HG02840 (cell line): Measurements from ENCODE around the gene ERN2.
"Not testable (repeated sequence)": the region's sequence is repeated elsewhere in the genome, so short reads cannot be mapped to it uniquely, and the experiment has no call there.

Experiments used
- ATAC-seq: cut with Tn5 transposase; IDR thresholded peaks from one replicate; pipeline ENCODE4 v1.9.1; 2021; ENCODE audit warnings: mild to moderate bottlenecking, moderate library complexity, moderate number of reproducible peaks; ENCODE audit not compliant: unreplicated experiment, low FRiP score

The ERN2 gene

GRCh38 chr16:23724096-23724784, 11.2 kb upstream of the ERN2 start:
- no peak for ATAC-seq

GRCh38 chr16:23722613-23723240, 9.7 kb upstream of the ERN2 start:
- ATAC-seq, result not testable (repeated sequence)

- ATAC-seq, result no peak
These were observed 3.5 kb upstream of the ERN2 start for GRCh38 chr16:23716484-23716883.

- ATAC-seq, result no peak
These were observed 1.2 kb downstream of the ERN2 start for GRCh38 chr16:23711785-23712184.

GRCh38 chr16:23710504-23710903, 2.5 kb downstream of the ERN2 start:
- no peak for ATAC-seq

- no peak for ATAC-seq
These were observed 3.0 kb downstream of the ERN2 start for GRCh38 chr16:23710008-23710407.

DNA sequence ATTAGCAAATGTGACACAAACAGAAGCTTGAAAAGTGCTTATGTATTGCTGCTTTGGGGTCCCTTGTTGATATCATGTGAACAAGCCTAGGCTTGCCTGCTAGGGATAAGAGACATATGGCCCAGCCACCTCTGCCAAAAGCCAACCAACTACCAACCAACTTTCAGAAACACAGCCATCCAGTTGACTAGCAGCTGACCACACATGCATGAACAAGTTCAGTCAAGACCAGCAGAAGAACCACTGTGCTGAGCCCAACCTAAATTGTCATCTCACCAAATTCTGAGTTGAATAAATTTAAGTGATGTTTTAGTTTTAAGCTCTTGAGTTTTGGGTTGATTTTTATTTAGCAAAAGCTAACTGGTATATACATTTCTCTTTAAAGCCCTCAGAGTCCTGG, 3.5 kb downstream of the ERN2 start:
- no peak for ATAC-seq

DNA sequence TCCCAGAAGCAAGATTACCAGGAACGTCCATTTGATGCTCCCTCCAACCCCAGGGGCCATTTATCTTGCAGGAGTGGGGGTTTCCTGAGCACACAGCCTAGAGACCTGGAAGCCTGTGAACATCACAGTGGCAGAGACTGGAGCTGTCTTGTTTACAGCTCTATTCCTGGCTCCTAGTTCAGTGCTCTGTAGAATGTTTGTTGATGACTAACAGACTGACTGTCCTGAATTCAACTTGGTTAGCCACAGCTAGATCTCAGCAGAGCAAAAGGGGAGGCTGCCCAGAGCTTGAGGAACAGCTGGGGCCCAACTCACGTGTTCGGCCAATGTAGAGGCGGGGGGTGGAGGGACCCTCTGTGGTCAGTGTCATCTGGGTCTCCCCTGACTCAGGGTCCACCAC, 6.6 kb downstream of the ERN2 start:
- no peak for ATAC-seq

DNA sequence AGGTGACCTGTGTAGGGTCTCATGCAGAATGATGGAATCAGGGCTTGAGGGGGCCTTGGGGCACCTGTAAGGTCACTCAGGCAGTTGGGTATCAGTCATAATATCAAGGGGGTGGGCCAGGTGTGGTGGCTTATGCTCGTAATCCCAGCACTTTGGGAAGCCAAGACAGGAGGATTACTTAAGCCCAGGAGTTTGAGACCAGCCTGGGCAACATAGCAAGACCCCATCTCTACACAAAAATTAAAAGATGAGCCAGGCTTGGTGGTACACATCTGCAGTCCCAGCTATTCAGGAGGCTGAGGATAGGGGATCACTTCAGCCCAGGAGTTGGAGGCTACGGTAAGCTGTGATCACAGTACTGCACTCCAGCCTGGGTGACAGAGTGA, 7.5 kb downstream of the ERN2 start:
- no peak for ATAC-seq

- ATAC-seq, result no peak
These were observed 8.1 kb downstream of the ERN2 start for GRCh38 chr16:23704772-23705516.

- ATAC-seq, result no peak
These were observed 10.1 kb downstream of the ERN2 start for GRCh38 chr16:23702951-23703350.

GRCh38 chr16:23701045-23701444, 12.0 kb downstream of the ERN2 start:
- no peak for ATAC-seq

DNA sequence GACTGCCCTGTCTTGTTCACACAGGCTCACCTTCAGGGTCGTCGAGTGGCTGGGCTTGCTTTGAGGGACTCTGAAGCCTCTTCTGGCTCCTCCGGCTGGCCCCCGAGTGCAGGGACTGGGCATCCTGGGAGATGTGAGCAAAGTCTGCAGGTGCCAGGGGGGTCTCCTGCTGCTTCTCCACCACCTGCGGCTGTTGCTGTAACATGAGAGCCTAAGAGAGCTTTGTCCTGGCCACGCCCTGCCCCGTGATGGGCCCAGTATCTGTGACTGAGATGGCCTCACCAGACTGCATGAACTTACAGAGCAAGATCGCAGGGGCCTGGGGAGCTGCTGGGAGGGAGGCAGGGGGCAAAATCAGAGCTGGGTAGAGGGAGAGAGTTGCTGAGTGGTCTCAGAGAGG, 12.5 kb downstream of the ERN2 start:
- ATAC-seq, result no peak

- no peak for ATAC-seq
These were observed 12.9 kb downstream of the ERN2 start for GRCh38 chr16:23700093-23700492.

- ATAC-seq, result no peak
These were observed 13.9 kb downstream of the ERN2 start for GRCh38 chr16:23699100-23699499.

DNA sequence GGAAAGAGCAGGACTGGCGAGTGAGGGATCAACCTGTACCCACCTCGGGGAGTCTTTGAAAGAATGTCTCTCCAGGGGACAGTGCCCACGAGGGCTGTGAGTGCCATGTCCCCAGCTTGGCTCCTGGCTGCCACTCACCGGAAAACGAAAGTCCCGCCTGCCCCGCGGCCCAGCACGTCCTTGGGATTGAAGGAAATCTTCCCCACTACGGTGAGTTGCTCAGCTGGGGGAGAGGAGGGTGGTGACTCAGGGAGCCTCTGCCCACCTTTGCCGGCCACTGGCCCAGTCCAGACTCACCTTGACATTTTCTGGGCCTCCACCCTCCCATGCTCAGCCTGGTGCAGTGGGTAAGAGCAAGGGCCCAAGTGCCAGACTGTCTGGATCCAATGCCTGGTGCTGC, 17.3 kb downstream of the ERN2 start:
- no peak for ATAC-seq

GRCh38 chr16:23694644-23695373, 18.2 kb downstream of the ERN2 start:
- no peak for ATAC-seq

- no peak for ATAC-seq
These were observed 18.8 kb downstream of the ERN2 start for GRCh38 chr16:23694265-23694643.

- ATAC-seq, result no peak
These were observed 20.7 kb downstream of the ERN2 start for GRCh38 chr16:23692190-23692837.

- ATAC-seq, result no peak
These were observed 21.4 kb downstream of the ERN2 start for GRCh38 chr16:23691483-23692189.
